ENCODE data around the gene GNG7.

DNA sequence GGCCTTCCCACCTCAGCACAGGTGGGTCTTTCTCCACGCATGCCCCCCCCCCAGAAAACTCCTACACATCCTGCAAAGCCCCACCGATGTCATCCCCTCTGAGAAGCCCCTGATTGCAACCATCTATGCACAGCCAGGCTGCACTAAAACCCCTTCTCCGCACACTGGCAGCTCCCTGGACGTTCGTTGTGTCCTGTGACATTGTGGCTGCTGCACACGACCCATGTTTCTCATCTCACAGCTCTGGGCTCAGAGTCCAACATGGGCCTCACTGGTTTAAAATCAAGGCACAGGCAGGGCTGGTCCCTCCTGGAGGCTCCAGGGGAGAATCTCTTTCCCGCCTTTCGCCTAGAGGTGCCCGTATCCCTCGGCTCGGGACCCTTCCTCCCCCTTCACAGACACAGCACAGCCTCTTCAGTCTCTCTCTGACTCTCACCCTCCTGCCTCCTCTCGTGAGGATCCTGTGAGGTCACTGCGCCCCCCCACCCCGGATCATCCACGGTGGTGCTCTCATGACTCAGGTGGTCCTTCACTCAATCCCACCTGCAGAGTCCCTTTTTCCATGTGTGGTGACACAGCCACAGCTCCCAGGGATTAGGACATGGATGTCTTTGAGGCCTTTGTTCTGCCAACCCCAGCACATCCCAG, 155.3 kb downstream of the GNG7 start:
- TF ChIP-seq POLR2AphosphoS5 (IDR thresholded peaks at IDR 0.05; ENCODE audit: low read depth, low read length) (no peak), SPI1 (IDR thresholded peaks at IDR 0.05; ENCODE audit: low read depth, low read length) (no peak), POLR2A (IDR thresholded peaks at IDR 0.05; ENCODE audit: low read depth, low read length) (no peak)

Measured in GM12891 (cell line).